Smooth muscle cell (in vitro differentiated cells): Measurements from ENCODE around the gene NAA25. TPM values are rescaled to one million over a fixed set of nuclear protein-coding genes. Genes with fewer than 3 reads are reported as not detected.

ENCODE experiments used
- DNase-seq: peaks from one replicate; lab custom pipeline; 2025; ENCODE audit not compliant: unreplicated experiment; lab: John Stamatoyannopoulos, UW
- H2AFZ ChIP-seq: fragments of 200-600 bp; sonication (generic); 2 replicates; pipeline ENCODE4 v1.6.0; 2016; ENCODE audit warnings: antibody characterized with exemption, low read depth, mild to moderate bottlenecking
- H3F3A ChIP-seq: fragments of 200-600 bp; sonication (generic); 2 replicates; pipeline ENCODE4 v1.6.0; 2017; ENCODE audit warnings: antibody characterized with exemption, low read depth
- H3K27ac ChIP-seq: fragments of 200-600 bp; sonication (generic); 2 replicates; pipeline ENCODE4 v1.5.1; 2016; ENCODE audit warnings: low read depth, mild to moderate bottlenecking
- H3K27me3 ChIP-seq: fragments of 200-600 bp; sonication (generic); 2 replicates; pipeline ENCODE4 v1.6.1; 2016; ENCODE audit warnings: low read depth, mild to moderate bottlenecking
- H3K36me3 ChIP-seq: fragments of 200-600 bp; sonication (generic); 2 replicates; pipeline ENCODE4 v1.5.1; 2016; ENCODE audit warnings: low read depth
- H3K4me1 ChIP-seq: fragments of 200-600 bp; sonication (generic); 2 replicates; pipeline ENCODE4 v1.5.1; 2016; ENCODE audit warnings: low read depth
- H3K4me2 ChIP-seq: fragments of 200-600 bp; sonication (generic); 2 replicates; pipeline ENCODE4 v1.6.0; 2016; ENCODE audit warnings: mild to moderate bottlenecking
- H3K4me3 ChIP-seq: fragments of 200-600 bp; sonication (generic); 2 replicates; pipeline ENCODE4 v1.5.1; 2016; ENCODE audit warnings: mild to moderate bottlenecking
- H3K79me2 ChIP-seq: fragments of 200-600 bp; sonication (generic); 2 replicates; pipeline ENCODE4 v1.6.0; 2016; ENCODE audit warnings: low read depth, mild to moderate bottlenecking
- H3K9ac ChIP-seq: fragments of 200-600 bp; sonication (generic); 2 replicates; pipeline ENCODE4 v1.6.0; 2016; ENCODE audit warnings: low read depth
- H3K9me3 ChIP-seq: fragments of 200-600 bp; sonication (generic); replicated peaks from 2 replicates; pipeline ENCODE4 v1.5.1; 2016; ENCODE audit warnings: low read depth
- H4K20me1 ChIP-seq: fragments of 200-600 bp; sonication (generic); 2 replicates; pipeline ENCODE4 v1.6.0; 2016; ENCODE audit warnings: low read depth
- CTCF ChIP-seq: fragments of 200-600 bp; sonication (generic); IDR thresholded peaks from 2 replicates; pipeline ENCODE4 v1.5.1; 2017; ENCODE audit warnings: borderline replicate concordance, mild to moderate bottlenecking, antibody characterized with exemption; ENCODE audit not compliant: insufficient read depth, poor library complexity, severe bottlenecking
- WGBS: methylation state at CpG from one replicate; pipeline ENCODE4 v1.1.7; 2016; ENCODE audit warnings: low lambda C conversion rate; 5-methylcytosine and 5-hydroxymethylcytosine counted together
- polyA plus RNA-seq: library from polyadenylated mRNA; unstranded; fragments of >200 nt; fragmentation: Nextera tagmentation; extraction: Ambion mirVana; gene quantifications from 2 replicates; pipeline ENCODE4 v1.2.1, GENCODE V29; 2016
- total RNA-seq: library from RNA; depleted of rRNA; stranded (reverse); fragments of >200 nt; gene quantifications from 2 replicates; pipeline ENCODE4 v1.2.3, GENCODE V29; 2014

Gene NAA25
- total and polyA plus RNA-seq, 2 experiments from 2014 or later, result 14.7 to 19.8 TPM

- no peak for TF ChIP-seq CTCF
- Histone ChIP-seq H3F3A (no peaks in the 10 kb centered on the region), H3K9me3 (no peaks in the 10 kb centered on the region), H4K20me1 (peaks cover 81% of the 10 kb centered on the region), H2AFZ (no peak overlapping the region), H3K4me2 (peak overlapping the region; percentile 78), H3K36me3 (no peaks in the 10 kb centered on the region), H3K4me1 (peaks cover 20% of the 10 kb centered on the region), H3K4me3 (peak overlapping the region; percentile 23), H3K27ac (peak overlapping the region; percentile 71), H3K79me2 (peaks cover 62% of the 10 kb centered on the region), H3K27me3 (no peaks in the 10 kb centered on the region), H3K9ac (peak overlapping the region; percentile 5)
- DNase-seq, result no peak
- WGBS, result 27% methylated on average over 2 of the region's 2 CpGs
Observed at GRCh38 chr12:112130441-112130998, 21.9 kb upstream of the NAA25 start.

- no peak for TF ChIP-seq CTCF
- Histone ChIP-seq H3K4me2 (peak overlapping the region; percentile 94), H3K4me1 (peaks cover 20% of the 10 kb centered on the region), H3K4me3 (peak overlapping the region; percentile 73), H4K20me1 (peaks cover 51% of the 10 kb centered on the region), H3K79me2 (peaks cover 47% of the 10 kb centered on the region), H3F3A (peaks cover 6% of the 10 kb centered on the region), H3K27ac (no peak overlapping the region), H3K9me3 (no peaks in the 10 kb centered on the region), H3K36me3 (no peaks in the 10 kb centered on the region), H3K27me3 (no peaks in the 10 kb centered on the region), H3K9ac (no peak overlapping the region), H2AFZ (no peak overlapping the region)
- WGBS, result 84% methylated on average over 7 of the region's 7 CpGs
- DNase-seq, result no peak
Observed at GRCh38 chr12:112126911-112127310, 18.3 kb upstream of the NAA25 start.

GRCh38 chr12:112126000-112126438 lies 17.4 kb upstream of the NAA25 start:
- Histone ChIP-seq H3K4me2 (peak overlapping the region; percentile 94), H3K9ac (peak overlapping the region; percentile 89), H3K36me3 (no peaks in the 10 kb centered on the region), H2AFZ (no peak overlapping the region), H3K4me1 (peaks cover 20% of the 10 kb centered on the region), H3K79me2 (peaks cover 39% of the 10 kb centered on the region), H3K27me3 (no peaks in the 10 kb centered on the region), H3K9me3 (no peaks in the 10 kb centered on the region), H3F3A (peaks cover 6% of the 10 kb centered on the region), H4K20me1 (peaks cover 42% of the 10 kb centered on the region), H3K4me3 (peak overlapping the region; percentile 73), H3K27ac (peak overlapping the region; percentile 88)
- no peak for DNase-seq
- TF ChIP-seq CTCF, result no peak
- WGBS, result 4% methylated on average over 25 of the region's 25 CpGs
